Pancreas (tissue), 10 donors: ENCODE data around the gene GXYLT2. TPM values are rescaled to one million over a fixed set of nuclear protein-coding genes. Genes with fewer than 3 reads are reported as not detected.
A peak's percentile ranks its signal among the peaks of the same experiment; 100 is the strongest.

Experiments
- ATAC-seq, 4 donors: fragments of 200-7000 bp; cut with Tn5 transposase; one replicate each; pipeline versions ENCODE4 v1.8.0 to v1.9.1; 2020; ENCODE audit warnings: mild to moderate bottlenecking in 4 of 4, moderate library complexity in 4 of 4
- DNase-seq, 6 donors: peaks; one replicate each; pipeline ENCODE4 v3.0.0-alpha.2; 2020
- FAIRE-seq: peaks from 2 replicates; lab custom pipeline; 2012; peaks lifted over from hg19 to GRCh38; lab: Jason Lieb, UNC
- H3K27ac ChIP-seq, 4 donors: fragments of 200-600 bp; sonication (generic); 1 replicate in 3 of 4; 2 replicates in 1 of 4; pipeline versions ENCODE4 v1.5.0 to v1.8.0; 2020
- H3K27me3 ChIP-seq, 4 donors: fragments of 200-600 bp; one replicate each; pipeline ENCODE4 v1.8.0; 2021
- H3K36me3 ChIP-seq, 3 donors: fragments of 200-600 bp; sonication (generic) in 1 of 3; one replicate each; pipeline versions ENCODE4 v1.5.0 to v1.8.0; 2020 to 2021
- H3K4me1 ChIP-seq, 3 donors: fragments of 200-600 bp; one replicate each; pipeline ENCODE4 v1.8.0; 2021
- H3K4me3 ChIP-seq, 4 donors: fragments of 200-600 bp; sonication (generic) in 2 of 4; one replicate each; pipeline versions ENCODE4 v1.5.0 to v1.8.0; 2020 to 2021
- H3K9me3 ChIP-seq, 4 donors: fragments of 200-600 bp; one replicate each; pipeline ENCODE4 v1.8.0; 2021
- WGBS, 2 donors: extraction: QIAGEN DNeasy Blood & Tissue Kit; methylation state at CpG; one replicate each; pipeline ENCODE4 v1.1.7; 2013; 5-methylcytosine and 5-hydroxymethylcytosine counted together
- intact Hi-C, 3 donors: fragments of 100-400 bp; cut with DNase I; formaldehyde crosslinking; loops; one replicate each; pipeline versions ENCODE4 v1.11.1 to v1.14.2; 2022
- polyA plus RNA-seq, 2 donors: library from polyadenylated mRNA; stranded (reverse); fragments of 200-250 nt; gene quantifications; one replicate each; pipeline ENCODE4 v1.2.3, GENCODE V29; 2013
- total RNA-seq, 6 donors: library from RNA; stranded (reverse); fragmentation: NEBNext Ultra II Directional in 4 of 6; extraction: Animal tissue kit (Norgen Biotek cat#: 25700) in 4 of 6; gene quantifications; one replicate each; pipeline versions ENCODE4 v1.2.1 to v1.2.4, GENCODE V29; 2021 to 2023
- TF ChIP-seq, protein P1 (sequence below), 4 donors: fragments of 200-600 bp; sonication (generic) in 3 of 4; IDR thresholded peaks; one replicate each; pipeline versions ENCODE4 v1.5.0 to v1.8.0; 2021; ENCODE audit warnings: antibody characterized with exemption in 4 of 4
- donor health status: healthy with polysubstance abuse.
- donor health status: DM: no; HTN: no; CAD: no; lungs with moderate emphysema.
- donor health status: DM: no; HTN: no; CAD: no.
- donor health status: control.
- donor health status: control.
- donor health status: Bipolar disorder and iron deficiency.
- donor health status: DM: yes; HTN: yes; CAD: no.
- donor health status: DM: no; HTN: no; CAD: no.
- donor health status: DM: no; HTN: no; CAD: no.
- donor health status: DM: yes; HTN: yes; CAD: no.

GXYLT2 gene
- total and polyA plus RNA-seq, 8 donors: 0.19 to 7.5 (median 4.2) TPM

DNA sequence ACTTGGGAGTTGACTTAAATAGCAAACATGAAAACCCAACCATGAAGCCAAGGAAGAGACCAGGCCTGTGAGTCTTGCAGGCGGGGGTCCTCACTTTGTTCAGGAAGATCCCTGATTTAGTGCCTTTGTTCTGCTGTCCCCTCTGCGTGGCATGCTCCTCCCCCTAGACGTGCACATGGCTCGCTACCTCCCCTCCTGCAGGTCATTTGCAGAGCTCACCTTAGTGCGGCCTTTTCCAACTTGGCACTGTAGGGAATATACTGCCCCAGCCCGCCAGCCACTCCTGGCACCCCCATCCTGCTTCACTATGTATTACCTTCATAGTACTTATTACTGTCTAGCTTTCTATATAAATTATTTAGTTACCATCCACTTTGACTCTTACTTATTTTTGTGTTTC is 18.3 kb downstream of the GXYLT2 start:
- Histone ChIP-seq H3K27me3 (no peaks in the 10 kb centered on the region), H3K36me3 (no peaks in the 10 kb centered on the region), H3K27ac (no peak overlapping the region), H3K4me3 (no peak overlapping the region), H3K9me3 (no peaks in the 10 kb centered on the region), H3K4me1 (no peaks in the 10 kb centered on the region)
- FAIRE-seq (no peak), DNase-seq (no peak), ATAC-seq (no peak)
- TF ChIP-seq, protein P1, sequence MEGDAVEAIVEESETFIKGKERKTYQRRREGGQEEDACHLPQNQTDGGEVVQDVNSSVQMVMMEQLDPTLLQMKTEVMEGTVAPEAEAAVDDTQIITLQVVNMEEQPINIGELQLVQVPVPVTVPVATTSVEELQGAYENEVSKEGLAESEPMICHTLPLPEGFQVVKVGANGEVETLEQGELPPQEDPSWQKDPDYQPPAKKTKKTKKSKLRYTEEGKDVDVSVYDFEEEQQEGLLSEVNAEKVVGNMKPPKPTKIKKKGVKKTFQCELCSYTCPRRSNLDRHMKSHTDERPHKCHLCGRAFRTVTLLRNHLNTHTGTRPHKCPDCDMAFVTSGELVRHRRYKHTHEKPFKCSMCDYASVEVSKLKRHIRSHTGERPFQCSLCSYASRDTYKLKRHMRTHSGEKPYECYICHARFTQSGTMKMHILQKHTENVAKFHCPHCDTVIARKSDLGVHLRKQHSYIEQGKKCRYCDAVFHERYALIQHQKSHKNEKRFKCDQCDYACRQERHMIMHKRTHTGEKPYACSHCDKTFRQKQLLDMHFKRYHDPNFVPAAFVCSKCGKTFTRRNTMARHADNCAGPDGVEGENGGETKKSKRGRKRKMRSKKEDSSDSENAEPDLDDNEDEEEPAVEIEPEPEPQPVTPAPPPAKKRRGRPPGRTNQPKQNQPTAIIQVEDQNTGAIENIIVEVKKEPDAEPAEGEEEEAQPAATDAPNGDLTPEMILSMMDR (IDR thresholded peaks at IDR 0.05): no peak
- intact Hi-C loops: no loop called here
- 87 to 88% methylated on average over 6 of the region's 6 CpGs for WGBS, 2 donors

DNA sequence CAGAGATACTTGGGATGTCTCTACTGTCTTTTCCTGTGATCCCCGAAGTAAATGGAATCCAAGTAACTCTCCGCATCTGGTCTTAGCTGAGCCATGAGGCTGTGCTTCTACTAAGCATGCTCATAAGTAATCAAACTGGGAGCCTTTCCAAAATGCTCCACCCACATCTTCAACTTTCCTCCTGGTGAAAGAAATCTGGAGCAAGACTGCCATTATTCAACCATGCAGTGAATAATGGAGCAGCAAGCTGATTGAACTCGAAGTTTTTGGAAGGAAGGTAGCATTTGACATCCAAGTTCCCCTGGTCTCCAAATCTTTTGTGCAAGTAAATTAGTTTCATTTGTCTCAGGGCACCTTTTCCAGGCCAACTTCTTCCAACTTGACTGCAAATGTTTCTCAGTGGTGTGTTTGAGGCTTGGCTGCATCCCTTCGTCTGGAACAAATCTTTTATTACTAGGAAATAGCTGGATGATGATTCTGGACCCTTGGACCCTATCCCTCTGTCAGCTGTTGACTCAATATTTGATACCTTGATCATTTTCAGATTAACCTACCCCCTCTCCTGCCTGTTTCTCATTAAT is 19.4 kb downstream of the GXYLT2 start:
- Histone ChIP-seq H3K9me3 (no peaks in the 10 kb centered on the region), H3K27me3 (no peaks in the 10 kb centered on the region), H3K4me3 (no peak overlapping the region), H3K36me3 (no peaks in the 10 kb centered on the region), H3K27ac (no peak overlapping the region), H3K4me1 (no peaks in the 10 kb centered on the region)
- WGBS, 2 donors: 78% methylated on average over 4 of the region's 4 CpGs
- TF ChIP-seq, protein P1 (IDR thresholded peaks at IDR 0.05): no peak
- ATAC-seq (peak in 3 of 4 donors; percentile 51 to 73 (median 59)), DNase-seq (no peak), FAIRE-seq (no peak)
- intact Hi-C loops: no loop called here

DNA sequence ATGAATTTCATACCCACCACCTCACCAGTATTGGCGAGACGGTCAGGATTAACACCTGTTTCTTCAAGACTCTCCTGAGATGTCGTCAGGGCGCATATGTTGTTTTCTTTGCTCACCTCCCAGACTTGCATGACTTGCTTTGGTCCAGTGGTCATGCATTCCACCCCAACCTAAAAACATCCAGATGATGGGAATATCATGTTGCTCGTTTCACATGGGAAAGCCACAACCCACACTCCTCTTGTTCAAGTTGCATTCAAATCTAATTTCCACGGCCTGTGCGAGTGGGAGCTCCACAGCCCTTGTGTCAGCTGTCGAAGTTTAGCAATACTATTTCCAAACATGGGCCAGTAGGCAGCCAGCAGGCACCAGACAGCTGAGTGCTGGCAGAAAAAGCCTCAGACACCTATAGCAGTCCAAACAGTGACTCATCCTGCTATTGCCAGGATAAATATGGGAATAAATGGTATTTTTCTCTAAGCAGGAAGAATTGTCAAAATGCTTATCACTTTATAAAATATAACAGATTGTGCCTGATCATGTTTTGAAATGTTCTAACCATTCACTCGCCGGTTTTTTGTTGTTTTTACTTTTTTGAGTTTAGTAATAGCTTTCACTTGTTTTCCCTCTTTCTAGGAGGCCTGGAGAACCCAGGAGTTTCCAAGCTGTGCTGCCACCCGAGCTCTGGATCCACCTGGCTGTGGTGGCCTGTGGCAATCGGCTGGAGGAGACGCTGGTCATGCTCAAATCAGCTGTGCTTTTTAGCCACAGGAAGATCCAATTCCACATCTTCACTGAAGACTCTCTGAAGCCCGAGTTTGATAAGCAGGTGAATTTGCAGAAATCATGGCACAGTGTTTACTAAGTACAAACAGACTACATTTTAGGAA is 20.1 kb downstream of the GXYLT2 start:
- H3K27me3 ChIP-seq: no peaks in the 10 kb centered on the region
- peak in 1 of 6 donors; percentile 40 for DNase-seq
- no peak for FAIRE-seq
- no peak overlapping the region for H3K4me3 ChIP-seq
- H3K9me3 ChIP-seq: no peaks in the 10 kb centered on the region
- no peak overlapping the region for H3K27ac ChIP-seq
- peak; percentile 70 to 90 (median 75) for ATAC-seq
- WGBS, 2 donors: 76 to 82% methylated on average over 14 of the region's 14 CpGs
- intact Hi-C loops: no loop called here
- TF ChIP-seq, protein P1 (IDR thresholded peaks at IDR 0.05): no peak
- H3K4me1 ChIP-seq: no peaks in the 10 kb centered on the region
- no peaks in the 10 kb centered on the region for H3K36me3 ChIP-seq

DNA sequence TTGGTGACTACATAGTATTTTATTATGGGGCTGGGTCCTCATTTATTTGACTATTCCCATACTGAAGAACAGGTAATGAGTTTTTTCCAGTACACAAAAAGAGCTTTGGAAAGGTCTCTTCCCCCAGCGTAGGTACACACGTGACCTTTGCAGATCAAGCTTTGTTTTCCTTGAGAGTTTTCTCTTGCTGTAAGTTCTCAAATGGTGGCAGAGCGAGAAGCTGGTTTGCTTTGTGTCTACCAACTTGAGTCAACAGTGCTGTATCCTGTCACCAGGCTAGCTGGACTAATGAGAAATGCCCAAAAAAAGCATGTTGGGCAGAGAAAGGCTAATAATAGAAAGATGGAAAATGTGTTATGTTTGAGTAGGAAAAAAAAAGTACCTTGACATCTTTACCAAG is 21.7 kb downstream of the GXYLT2 start:
- 95 to 96% methylated on average over 3 of the region's 3 CpGs for WGBS, 2 donors
- intact Hi-C loops: no loop called here
- no peaks in the 10 kb centered on the region for H3K27me3 ChIP-seq
- H3K9me3 ChIP-seq: no peaks in the 10 kb centered on the region
- H3K4me1 ChIP-seq: no peaks in the 10 kb centered on the region
- ATAC-seq: no peak
- DNase-seq: no peak
- H3K36me3 ChIP-seq: no peaks in the 10 kb centered on the region
- H3K27ac ChIP-seq: no peak overlapping the region
- TF ChIP-seq, protein P1 (IDR thresholded peaks at IDR 0.05): no peak
- H3K4me3 ChIP-seq: no peak overlapping the region
- FAIRE-seq: no peak

DNA sequence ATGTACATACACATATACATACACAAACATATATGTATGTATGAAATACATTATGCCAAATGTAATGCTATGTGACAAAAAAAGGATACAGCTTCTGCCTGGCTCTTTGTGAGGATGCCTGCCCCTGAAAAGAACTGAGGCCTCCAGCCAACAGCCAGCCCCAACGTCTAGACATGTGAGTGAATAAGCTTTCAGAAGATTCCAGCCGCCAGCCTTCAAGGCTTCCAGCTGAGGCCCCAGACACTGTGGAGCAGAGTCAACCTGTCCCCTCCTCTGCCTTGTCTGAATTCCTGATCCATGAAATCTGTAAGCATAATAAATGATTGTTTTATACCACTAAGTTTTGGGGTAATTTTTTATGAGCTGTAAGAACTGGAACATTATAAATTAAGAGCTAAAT is 24.7 kb downstream of the GXYLT2 start:
- Histone ChIP-seq H3K36me3 (no peaks in the 10 kb centered on the region), H3K9me3 (no peaks in the 10 kb centered on the region), H3K4me3 (no peak overlapping the region), H3K27ac (no peak overlapping the region), H3K27me3 (no peaks in the 10 kb centered on the region), H3K4me1 (no peaks in the 10 kb centered on the region)
- intact Hi-C loops: no loop called here
- FAIRE-seq (no peak), DNase-seq (no peak), ATAC-seq (no peak)
- 72% methylated on average over 2 of the region's 2 CpGs for WGBS, 2 donors
- TF ChIP-seq, protein P1 (IDR thresholded peaks at IDR 0.05): no peak
